HG02763 (cell line): ENCODE results near the gene SMAGP.

ENCODE experiments used
- ATAC-seq: cut with Tn5 transposase; IDR thresholded peaks from one replicate; pipeline ENCODE4 v1.9.1; 2021; ENCODE audit warnings: mild to moderate bottlenecking, moderate library complexity; ENCODE audit not compliant: unreplicated experiment

Gene SMAGP

DNA sequence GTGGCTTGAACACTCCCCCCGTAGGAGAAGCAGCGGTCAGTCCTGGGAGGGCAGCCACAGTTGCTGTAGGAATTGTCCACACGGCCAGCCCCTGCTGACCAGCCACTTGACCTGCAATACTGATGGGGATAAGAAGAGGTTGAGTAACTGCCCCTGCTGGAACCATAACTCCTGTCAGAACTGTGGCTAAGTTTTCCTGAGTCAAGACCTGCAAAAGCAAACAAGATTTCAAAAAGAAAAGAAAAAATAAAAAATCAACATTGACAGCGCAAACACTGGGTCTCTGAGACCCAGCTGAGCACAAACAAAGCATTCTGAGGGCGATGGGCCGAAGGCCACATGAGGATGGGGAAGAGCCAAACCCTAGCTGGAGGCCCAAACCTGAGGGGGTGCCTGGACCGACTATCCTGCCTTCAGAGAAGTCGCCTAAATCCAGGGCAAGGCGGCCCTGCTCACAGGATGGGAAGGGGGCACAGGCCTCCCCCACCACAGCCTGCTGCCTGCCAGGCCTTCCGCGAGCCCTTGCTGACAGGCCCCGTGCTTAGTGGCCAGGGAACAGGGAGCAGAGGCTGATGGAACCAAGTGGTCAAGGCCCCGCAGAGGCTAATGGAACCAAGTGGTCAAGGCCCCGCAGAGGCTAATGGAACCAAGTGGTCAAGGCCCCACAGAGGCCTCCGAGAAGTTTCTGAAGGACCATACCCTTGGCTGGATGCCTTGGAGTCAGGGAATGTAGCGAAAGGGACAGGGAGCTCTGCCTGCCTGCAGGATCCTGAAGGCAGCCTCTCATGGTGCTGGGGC is 71.4 kb downstream of the SMAGP start:
- ATAC-seq, result no peak

DNA sequence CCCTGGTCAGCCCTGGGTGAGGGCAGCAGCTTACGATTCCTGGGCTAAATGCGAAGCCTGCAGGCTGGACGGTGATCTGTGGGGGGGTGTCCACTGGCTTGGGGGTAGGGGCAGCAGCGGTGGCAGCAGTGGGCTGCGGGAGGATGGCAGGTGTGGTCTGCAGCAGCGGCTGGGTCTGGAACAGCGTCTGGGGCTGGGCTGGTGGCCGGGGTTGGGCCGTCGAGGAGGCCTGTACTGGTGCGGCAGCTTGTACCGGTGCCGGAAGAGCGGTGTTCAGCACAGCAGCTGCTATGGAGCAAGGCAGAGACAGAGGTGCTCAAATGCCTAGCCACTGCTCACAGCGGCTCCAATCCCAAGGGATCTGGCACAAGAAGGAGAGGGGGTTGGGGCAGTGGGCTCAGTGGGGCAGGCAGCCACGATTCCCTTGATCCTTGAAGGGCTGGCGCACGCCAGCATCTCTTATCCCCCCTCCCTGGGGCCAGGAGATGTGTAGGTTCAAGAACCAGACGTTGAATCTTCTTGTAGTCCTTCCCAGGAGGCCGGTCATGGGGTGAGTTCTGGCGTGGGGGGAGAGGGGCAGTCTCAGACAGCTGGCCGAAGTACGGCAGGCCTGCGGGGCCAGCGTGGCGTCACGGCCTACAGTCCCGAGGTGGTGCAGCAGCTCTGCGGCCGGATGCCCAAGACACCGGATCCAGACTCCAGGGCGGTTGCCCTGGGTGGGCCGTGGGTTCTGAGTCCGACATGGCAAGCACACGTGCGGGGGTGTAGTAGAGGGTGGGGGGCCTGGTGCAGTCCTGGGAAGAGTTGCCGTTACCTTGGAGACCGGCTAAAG is 72.3 kb downstream of the SMAGP start:
- ATAC-seq, result no peak

DNA sequence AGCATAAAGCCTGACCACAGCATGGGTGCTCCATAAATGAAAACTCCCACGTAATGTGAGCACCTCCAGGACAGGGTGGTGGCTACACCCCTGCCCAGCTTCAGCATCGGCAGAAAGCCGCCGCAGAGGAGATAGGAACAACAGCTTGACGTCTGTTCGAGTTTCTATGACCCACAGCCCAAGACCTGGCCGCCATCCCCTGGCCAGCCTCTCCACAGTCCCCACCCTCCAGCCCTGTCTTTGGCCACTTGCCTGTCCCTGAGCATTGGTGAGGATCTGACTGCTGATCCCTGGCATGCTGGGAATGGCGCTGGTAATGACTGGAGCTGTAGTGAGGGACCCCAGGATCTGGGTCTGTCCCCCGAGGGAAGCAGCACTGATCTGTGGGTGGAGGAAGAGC is 73.7 kb downstream of the SMAGP start:
- ATAC-seq, result no peak

DNA sequence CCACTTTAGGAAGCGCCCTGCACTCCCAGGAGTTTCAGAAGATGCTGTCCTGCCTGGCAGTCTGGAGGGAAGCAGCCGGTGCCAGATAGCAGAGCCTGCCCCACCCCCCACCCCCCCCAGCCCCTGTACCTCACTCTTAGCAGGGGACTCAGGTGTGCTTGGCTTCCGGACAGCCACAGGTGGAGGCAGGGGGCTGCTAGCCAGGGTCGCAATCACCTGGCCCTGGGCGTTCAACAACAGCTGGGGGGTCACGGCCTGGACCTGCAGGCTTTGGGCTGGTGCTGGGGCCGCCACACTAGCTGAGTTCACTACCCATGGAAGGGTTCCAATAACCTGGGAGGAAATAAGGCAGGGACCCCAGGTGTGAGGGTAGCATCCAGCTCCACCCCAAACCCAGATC is 74.4 kb downstream of the SMAGP start:
- no peak for ATAC-seq
